Measurements from ENCODE around the gene ENC1.

GRCh38 chr5:74636149-74636548 is 4.4 kb downstream of the ENC1 start:
- TF ChIP-seq, protein P1, sequence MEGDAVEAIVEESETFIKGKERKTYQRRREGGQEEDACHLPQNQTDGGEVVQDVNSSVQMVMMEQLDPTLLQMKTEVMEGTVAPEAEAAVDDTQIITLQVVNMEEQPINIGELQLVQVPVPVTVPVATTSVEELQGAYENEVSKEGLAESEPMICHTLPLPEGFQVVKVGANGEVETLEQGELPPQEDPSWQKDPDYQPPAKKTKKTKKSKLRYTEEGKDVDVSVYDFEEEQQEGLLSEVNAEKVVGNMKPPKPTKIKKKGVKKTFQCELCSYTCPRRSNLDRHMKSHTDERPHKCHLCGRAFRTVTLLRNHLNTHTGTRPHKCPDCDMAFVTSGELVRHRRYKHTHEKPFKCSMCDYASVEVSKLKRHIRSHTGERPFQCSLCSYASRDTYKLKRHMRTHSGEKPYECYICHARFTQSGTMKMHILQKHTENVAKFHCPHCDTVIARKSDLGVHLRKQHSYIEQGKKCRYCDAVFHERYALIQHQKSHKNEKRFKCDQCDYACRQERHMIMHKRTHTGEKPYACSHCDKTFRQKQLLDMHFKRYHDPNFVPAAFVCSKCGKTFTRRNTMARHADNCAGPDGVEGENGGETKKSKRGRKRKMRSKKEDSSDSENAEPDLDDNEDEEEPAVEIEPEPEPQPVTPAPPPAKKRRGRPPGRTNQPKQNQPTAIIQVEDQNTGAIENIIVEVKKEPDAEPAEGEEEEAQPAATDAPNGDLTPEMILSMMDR (conservative IDR thresholded peaks at IDR 0.05; ENCODE audit: low read depth, low read length), result no peak
- TF ChIP-seq MXI1 (IDR thresholded peaks at IDR 0.05; ENCODE audit: borderline replicate concordance, low read depth, low read length) (no peak), RAD21 (IDR thresholded peaks at IDR 0.05; ENCODE audit: low read length) (no peak)

All from IMR-90 (cell line).